PFSK-1 (cell line): ENCODE results near the gene ELMO3.

ENCODE experiments used
- FOXP2 ChIP-seq: optimal IDR thresholded peaks from 2 replicates; pipeline ENCODE3; 2011; ENCODE audit warnings: borderline replicate concordance, control low read depth, inconsistent platforms; ENCODE audit not compliant: insufficient read depth; ENCODE audit errors: extremely low read length, extremely low read depth
- POLR2AphosphoS5 ChIP-seq: IDR thresholded peaks from 2 replicates; pipeline ENCODE4 v1.6.1; 2012; ENCODE audit warnings: low read depth, mild to moderate bottlenecking, control low read depth, low read length, moderate library complexity
- REST ChIP-seq, 2 experiments: IDR thresholded peaks; 2 replicates each; pipeline versions ENCODE4 v1.6.1 to v1.8.0; 2011 to 2012; ENCODE audit warnings: low read depth in 2 of 2, low read length in 2 of 2, control low read depth in 1 of 2, inconsistent platforms in 1 of 2, mild to moderate bottlenecking in 1 of 2, moderate library complexity in 1 of 2; ENCODE audit not compliant: insufficient read depth in 1 of 2
- SIN3A ChIP-seq: IDR thresholded peaks from 2 replicates; pipeline ENCODE4 v1.6.1; 2012; ENCODE audit warnings: mild to moderate bottlenecking, low read length, moderate library complexity, borderline replicate concordance; ENCODE audit not compliant: insufficient read depth
- TAF1 ChIP-seq: IDR thresholded peaks from 2 replicates; pipeline ENCODE4 v1.6.1; 2012; ENCODE audit warnings: low read length, control low read depth, borderline replicate concordance; ENCODE audit not compliant: insufficient read depth

The ELMO3 gene

DNA sequence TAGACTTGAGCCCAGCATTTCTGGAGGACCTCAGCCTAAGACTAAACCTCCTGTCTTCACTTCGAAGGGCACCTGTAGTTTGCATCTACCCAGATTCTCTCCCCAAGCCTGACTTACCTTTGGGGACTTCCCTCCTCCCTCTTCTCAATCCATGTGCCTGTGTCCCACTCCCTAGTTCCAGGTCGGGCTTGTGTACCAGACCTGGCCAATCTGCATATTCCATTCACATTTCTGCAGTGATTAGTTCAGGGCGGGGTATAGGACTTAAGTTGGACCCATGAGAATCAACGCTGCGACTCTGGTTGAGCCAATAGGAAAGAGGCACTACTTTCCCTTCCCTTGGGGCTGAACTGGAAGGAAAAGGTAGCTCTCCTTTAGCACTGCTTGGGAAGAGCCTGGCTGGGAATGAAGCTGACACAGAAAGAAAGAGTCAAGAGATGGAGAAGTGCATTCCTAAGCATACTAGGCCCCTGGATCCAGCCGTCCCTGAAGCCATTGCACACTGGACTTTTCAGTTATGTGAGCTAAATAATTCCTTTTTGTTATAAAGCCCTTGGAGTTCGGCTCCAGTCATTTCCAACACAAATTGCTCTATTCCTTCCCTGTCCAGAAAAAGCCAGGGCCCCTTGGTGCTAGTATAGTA lies 41.7 kb upstream of the ELMO3 start:
- TF ChIP-seq REST (IDR thresholded peaks at IDR 0.05; ENCODE audit: insufficient read depth in 1 of 2, low read depth in 2 of 2, low read length in 2 of 2) (no peak), POLR2AphosphoS5 (no peak), FOXP2 (no peak), SIN3A (no peak), TAF1 (no peak)

GRCh38 chr16:67157892-67158635 lies 40.9 kb upstream of the ELMO3 start:
- TF ChIP-seq TAF1 (no peak), REST (IDR thresholded peaks at IDR 0.05; ENCODE audit: insufficient read depth in 1 of 2, low read depth in 2 of 2, low read length in 2 of 2) (no peak), POLR2AphosphoS5 (no peak), SIN3A (no peak), FOXP2 (no peak)

- TF ChIP-seq REST (IDR thresholded peaks at IDR 0.05; ENCODE audit: insufficient read depth in 1 of 2, low read depth in 2 of 2, low read length in 2 of 2) (0 out of 4 replicates have a peak, but pooled peaks of 1 of the 2 experiments have one; percentile 7), FOXP2 (no peak), SIN3A (peak; percentile 14; the same call in 1 of the 2 replicates)
Measured at GRCh38 chr16:67158637-67159600, 40.0 kb upstream of the ELMO3 start.

- TF ChIP-seq FOXP2 (no peak), REST (IDR thresholded peaks at IDR 0.05; ENCODE audit: insufficient read depth in 1 of 2, low read depth in 2 of 2, low read length in 2 of 2) (no peak), POLR2AphosphoS5 (no peak), TAF1 (no peak), SIN3A (no peak)
Measured at GRCh38 chr16:67161595-67162058, 37.3 kb upstream of the ELMO3 start.
